ENCODE results near the gene PIAS3. TPM values are rescaled to one million over a fixed set of nuclear protein-coding genes. Genes with fewer than 3 reads are reported as not detected.

PIAS3 gene
- total RNA-seq, 2 experiments from 2014 or later: 9.4 to 28.1 TPM

GRCh38 chr1:145863282-145864018 lies 4.6 kb upstream of the PIAS3 start:
- Histone ChIP-seq H3K9me2 (ENCODE audit: insufficient read depth, low read length) (no peaks in the 10 kb centered on the region), H3K4me1 (ENCODE audit: insufficient read depth, low read length, poor library complexity, severe bottlenecking) (peaks cover 6% of the 10 kb centered on the region), H3K9me3 (ENCODE audit: low read length) (no peaks in the 10 kb centered on the region), H3K79me2 (ENCODE audit: insufficient read depth, low read depth, low read length) (no peaks in the 10 kb centered on the region), H3K27ac (ENCODE audit: low read depth, low read length, poor library complexity, severe bottlenecking) (no peak overlapping the region), H4K20me1 (ENCODE audit: insufficient read depth, low read length) (no peaks in the 10 kb centered on the region), H2AFZ (ENCODE audit: low read length) (no peak overlapping the region), H3K36me3 (ENCODE audit: insufficient read depth, low read length) (no peaks in the 10 kb centered on the region), H3K4me2 (ENCODE audit: low read length) (no peak overlapping the region), H3K4me3 (ENCODE audit: low read depth, low read length, poor library complexity, severe bottlenecking) (no peak overlapping the region)
- no TSS peak for BruUV-seq (replicated peaks)
- POLR2A ChIA-PET: interaction anchor here (1.1 kb wide), 1 partner anchor 16 kb away, joined by 3 read pairs; no protein-coding TSS in a partner anchor
- no peak for DNase-seq (ENCODE audit: low spot score)
- CTCF ChIA-PET (ENCODE audit: unreplicated experiment): no interaction called here
- TF ChIP-seq EZH2phosphoT487 (IDR thresholded peaks at IDR 0.05; ENCODE audit: borderline replicate concordance, low read depth, low read length): no peak
- TF ChIP-seq, protein P1, sequence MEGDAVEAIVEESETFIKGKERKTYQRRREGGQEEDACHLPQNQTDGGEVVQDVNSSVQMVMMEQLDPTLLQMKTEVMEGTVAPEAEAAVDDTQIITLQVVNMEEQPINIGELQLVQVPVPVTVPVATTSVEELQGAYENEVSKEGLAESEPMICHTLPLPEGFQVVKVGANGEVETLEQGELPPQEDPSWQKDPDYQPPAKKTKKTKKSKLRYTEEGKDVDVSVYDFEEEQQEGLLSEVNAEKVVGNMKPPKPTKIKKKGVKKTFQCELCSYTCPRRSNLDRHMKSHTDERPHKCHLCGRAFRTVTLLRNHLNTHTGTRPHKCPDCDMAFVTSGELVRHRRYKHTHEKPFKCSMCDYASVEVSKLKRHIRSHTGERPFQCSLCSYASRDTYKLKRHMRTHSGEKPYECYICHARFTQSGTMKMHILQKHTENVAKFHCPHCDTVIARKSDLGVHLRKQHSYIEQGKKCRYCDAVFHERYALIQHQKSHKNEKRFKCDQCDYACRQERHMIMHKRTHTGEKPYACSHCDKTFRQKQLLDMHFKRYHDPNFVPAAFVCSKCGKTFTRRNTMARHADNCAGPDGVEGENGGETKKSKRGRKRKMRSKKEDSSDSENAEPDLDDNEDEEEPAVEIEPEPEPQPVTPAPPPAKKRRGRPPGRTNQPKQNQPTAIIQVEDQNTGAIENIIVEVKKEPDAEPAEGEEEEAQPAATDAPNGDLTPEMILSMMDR (conservative IDR thresholded peaks at IDR 0.05; ENCODE audit: low read length): no peak
- intact Hi-C loops (cut with micrococcal nuclease; ENCODE audit: unreplicated experiment): no loop called here

- Histone ChIP-seq H3K27ac (ENCODE audit: low read depth, low read length, poor library complexity, severe bottlenecking) (peak overlapping the region; percentile 68), H3K4me1 (ENCODE audit: insufficient read depth, low read length, poor library complexity, severe bottlenecking) (peaks cover 13% of the 10 kb centered on the region), H3K9me3 (ENCODE audit: low read length) (no peaks in the 10 kb centered on the region), H3K79me2 (ENCODE audit: insufficient read depth, low read depth, low read length) (no peaks in the 10 kb centered on the region), H3K36me3 (ENCODE audit: insufficient read depth, low read length) (peaks cover 23% of the 10 kb centered on the region; the same call in 1 of the 2 replicates), H3K4me3 (ENCODE audit: low read depth, low read length, poor library complexity, severe bottlenecking) (peak overlapping the region; percentile 84), H3K9me2 (ENCODE audit: insufficient read depth, low read length) (no peaks in the 10 kb centered on the region), H3K4me2 (ENCODE audit: low read length) (peak overlapping the region; percentile 74), H4K20me1 (ENCODE audit: insufficient read depth, low read length) (no peaks in the 10 kb centered on the region), H2AFZ (ENCODE audit: low read length) (peak overlapping the region; percentile 98)
- intact Hi-C loops (cut with micrococcal nuclease; ENCODE audit: unreplicated experiment): loop anchor here (1.0 to 2.0 kb wide), 6 partner anchors 14 to 153 kb away; partner anchors contain the start of genes ITGA10, LIX1L, NUDT17 and POLR3C
- ChIA-PET POLR2A (interaction anchor here (0.6 to 4.6 kb wide), 22 partner anchors 10 to 179 kb away, joined by 3 to 65 read pairs (median 4); partner anchors contain the start of genes ANKRD34A, ANKRD35, LIX1L and NUDT17), CTCF (ENCODE audit: unreplicated experiment) (interaction anchor here (0.6 to 3.4 kb wide), 4 partner anchors 10 to 98 kb away, joined by 3 to 44 read pairs (median 4); partner anchors contain the start of genes LIX1L and NUDT17)
- peak; percentile 81 for DNase-seq (ENCODE audit: low spot score)
- BruUV-seq (replicated peaks): no TSS peak
- TF ChIP-seq, protein P1 (conservative IDR thresholded peaks at IDR 0.05; ENCODE audit: low read length): no peak
- TF ChIP-seq EZH2phosphoT487 (IDR thresholded peaks at IDR 0.05; ENCODE audit: borderline replicate concordance, low read depth, low read length): no peak
Measured at GRCh38 chr1:145859491-145860023, 676 bp upstream of the PIAS3 start.

All from OCI-LY7 (cell line).